Fibroblast of lung (primary cell): ENCODE measurements around the gene FOSL2. TPM values are rescaled to one million over a fixed set of nuclear protein-coding genes. Genes with fewer than 3 reads are reported as not detected.

ENCODE experiments used
- DNase-seq, 2 donors: peaks; one replicate each; pipeline versions ENCODE4 v3.0.0 to v3.0.0-alpha.2; 2010; ENCODE audit warnings: low read depth in 2 of 2
- H2AFZ ChIP-seq: 2 replicates; pipeline ENCODE4 v1.5.1; 2012; ENCODE audit warnings: low read length, control low read depth, inconsistent platforms
- H3K27ac ChIP-seq: 2 replicates; pipeline ENCODE4 v1.5.1; 2011; ENCODE audit warnings: low read length, control low read depth; ENCODE audit not compliant: insufficient read depth
- H3K27me3 ChIP-seq: 2 replicates; pipeline ENCODE4 v1.5.1; 2011; ENCODE audit warnings: mild to moderate bottlenecking, low read length; ENCODE audit not compliant: control insufficient read depth, insufficient read depth
- H3K36me3 ChIP-seq: 2 replicates; pipeline ENCODE4 v1.5.1; 2011; ENCODE audit warnings: low read length; ENCODE audit not compliant: control insufficient read depth, insufficient read depth
- H3K4me1 ChIP-seq: 2 replicates; pipeline ENCODE4 v1.5.1; 2011; ENCODE audit warnings: low read length; ENCODE audit not compliant: control insufficient read depth, insufficient read depth; ENCODE audit errors: extremely low read depth
- H3K4me2 ChIP-seq: 2 replicates; pipeline ENCODE4 v1.5.1; 2011; ENCODE audit warnings: low read length, control low read depth; ENCODE audit not compliant: insufficient read depth; ENCODE audit errors: extremely low read depth
- H3K4me3 ChIP-seq, 4 experiments: fragments of 200-600 bp in 1 of 4; sonication (generic) in 1 of 4; replicated peaks in 1 of 4; 2 replicates each; pipeline ENCODE4 v1.5.1; 2011 to 2016; ENCODE audit warnings: low read length in 4 of 4, low read depth in 3 of 4, mild to moderate bottlenecking in 3 of 4, control low read depth in 2 of 4, inconsistent platforms in 1 of 4, mixed read lengths in 1 of 4; ENCODE audit not compliant: insufficient read depth in 1 of 4; ENCODE audit errors: control extremely low read depth in 1 of 4
- H3K79me2 ChIP-seq: 2 replicates; pipeline ENCODE4 v1.5.1; 2012; ENCODE audit warnings: mild to moderate bottlenecking, low read length, inconsistent platforms; ENCODE audit not compliant: control insufficient read depth, insufficient read depth
- H3K9ac ChIP-seq: 2 replicates; pipeline ENCODE4 v1.5.1; 2011; ENCODE audit warnings: mild to moderate bottlenecking, low read length, control low read depth; ENCODE audit not compliant: insufficient read depth
- H3K9me3 ChIP-seq: 2 replicates; pipeline ENCODE4 v1.5.1; 2012; ENCODE audit warnings: low read depth, low read length; ENCODE audit not compliant: control insufficient read depth, insufficient read depth
- H4K20me1 ChIP-seq: 2 replicates; pipeline ENCODE4 v1.5.1; 2011; ENCODE audit warnings: low read length; ENCODE audit not compliant: control insufficient read depth, insufficient read depth; ENCODE audit errors: extremely low read depth
- EZH2 ChIP-seq: IDR thresholded peaks from 2 replicates; pipeline ENCODE4 v1.5.1; 2012; ENCODE audit warnings: low read length, control low read depth, mild to moderate bottlenecking; ENCODE audit errors: missing control alignments
- polyA plus RNA-seq, 2 donors: library from polyadenylated mRNA; depleted of rRNA in 1 of 2; stranded (reverse) in 1 of 2; unstranded in 1 of 2; fragments of >200 nt; gene quantifications; 2 replicates each; pipeline ENCODE4 v1.2.1, GENCODE V29; 2011 to 2012; ENCODE audit warnings: missing spikeins in 1 of 2
- total RNA-seq: library from RNA; depleted of rRNA; stranded (reverse); fragments of >200 nt; gene quantifications from 2 replicates; pipeline ENCODE4 v1.2.1, GENCODE V29; 2014
- TF ChIP-seq, protein P1 (sequence below), 2 donors: IDR thresholded peaks in 1 of 2; conservative IDR thresholded peaks in 1 of 2; 1 replicate in 1 of 2; 2 replicates in 1 of 2; pipeline ENCODE4 v1.5.1; 2011 to 2012; ENCODE audit warnings: low read length in 2 of 2, control low read depth in 1 of 2, inconsistent platforms in 1 of 2, low read depth in 1 of 2, mild to moderate bottlenecking in 1 of 2

Gene FOSL2
- total and polyA plus RNA-seq, 2 donors (not counting 1 experiment from before 2014, with no cell fraction given): 58.9 to 83.6 TPM

DNA sequence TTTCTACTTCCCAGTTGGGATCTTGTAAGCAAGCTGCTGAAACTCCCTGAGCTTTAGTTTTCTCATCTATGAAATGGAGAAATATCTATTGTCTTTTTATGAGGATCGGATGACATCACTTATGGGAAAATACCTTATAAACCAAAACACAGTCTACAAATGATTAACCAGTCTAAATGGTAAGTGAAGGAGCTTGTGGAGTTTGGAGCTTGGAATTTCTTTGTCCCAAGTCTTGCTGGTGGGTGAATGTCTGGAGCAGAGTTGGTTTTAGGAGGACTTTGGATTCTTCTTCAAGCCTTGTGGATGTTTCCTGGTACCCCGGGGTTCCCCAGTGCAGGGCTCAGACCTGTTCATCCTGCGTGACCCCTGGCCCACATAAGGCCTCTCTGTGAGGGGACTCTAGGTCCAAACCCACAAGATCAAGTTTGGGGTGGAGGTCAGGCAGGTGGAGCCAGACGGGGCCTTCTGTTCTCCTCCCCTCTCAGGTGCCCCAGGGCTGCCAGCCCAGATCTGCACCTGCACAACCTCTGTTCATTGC is 43.2 kb downstream of the FOSL2 start:
- Histone ChIP-seq H3K36me3 (no peaks in the 10 kb centered on the region), H3K9me3 (no peaks in the 10 kb centered on the region), H3K79me2 (no peaks in the 10 kb centered on the region), H3K9ac (no peak overlapping the region), H3K27ac (no peak overlapping the region), H2AFZ (no peak overlapping the region), H3K27me3 (no peaks in the 10 kb centered on the region), H3K4me2 (no peak overlapping the region), H4K20me1 (no peaks in the 10 kb centered on the region), H3K4me3 (no peak overlapping the region), H3K4me1 (no peaks in the 10 kb centered on the region)
- DNase-seq: no peak
- no peak for TF ChIP-seq EZH2
- TF ChIP-seq, protein P1, sequence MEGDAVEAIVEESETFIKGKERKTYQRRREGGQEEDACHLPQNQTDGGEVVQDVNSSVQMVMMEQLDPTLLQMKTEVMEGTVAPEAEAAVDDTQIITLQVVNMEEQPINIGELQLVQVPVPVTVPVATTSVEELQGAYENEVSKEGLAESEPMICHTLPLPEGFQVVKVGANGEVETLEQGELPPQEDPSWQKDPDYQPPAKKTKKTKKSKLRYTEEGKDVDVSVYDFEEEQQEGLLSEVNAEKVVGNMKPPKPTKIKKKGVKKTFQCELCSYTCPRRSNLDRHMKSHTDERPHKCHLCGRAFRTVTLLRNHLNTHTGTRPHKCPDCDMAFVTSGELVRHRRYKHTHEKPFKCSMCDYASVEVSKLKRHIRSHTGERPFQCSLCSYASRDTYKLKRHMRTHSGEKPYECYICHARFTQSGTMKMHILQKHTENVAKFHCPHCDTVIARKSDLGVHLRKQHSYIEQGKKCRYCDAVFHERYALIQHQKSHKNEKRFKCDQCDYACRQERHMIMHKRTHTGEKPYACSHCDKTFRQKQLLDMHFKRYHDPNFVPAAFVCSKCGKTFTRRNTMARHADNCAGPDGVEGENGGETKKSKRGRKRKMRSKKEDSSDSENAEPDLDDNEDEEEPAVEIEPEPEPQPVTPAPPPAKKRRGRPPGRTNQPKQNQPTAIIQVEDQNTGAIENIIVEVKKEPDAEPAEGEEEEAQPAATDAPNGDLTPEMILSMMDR (conservative IDR thresholded peaks at IDR 0.05 in 1 of 2, IDR thresholded peaks at IDR 0.05 in 1 of 2; ENCODE audit: low read depth in 1 of 2, low read length in 2 of 2): no peak

DNA sequence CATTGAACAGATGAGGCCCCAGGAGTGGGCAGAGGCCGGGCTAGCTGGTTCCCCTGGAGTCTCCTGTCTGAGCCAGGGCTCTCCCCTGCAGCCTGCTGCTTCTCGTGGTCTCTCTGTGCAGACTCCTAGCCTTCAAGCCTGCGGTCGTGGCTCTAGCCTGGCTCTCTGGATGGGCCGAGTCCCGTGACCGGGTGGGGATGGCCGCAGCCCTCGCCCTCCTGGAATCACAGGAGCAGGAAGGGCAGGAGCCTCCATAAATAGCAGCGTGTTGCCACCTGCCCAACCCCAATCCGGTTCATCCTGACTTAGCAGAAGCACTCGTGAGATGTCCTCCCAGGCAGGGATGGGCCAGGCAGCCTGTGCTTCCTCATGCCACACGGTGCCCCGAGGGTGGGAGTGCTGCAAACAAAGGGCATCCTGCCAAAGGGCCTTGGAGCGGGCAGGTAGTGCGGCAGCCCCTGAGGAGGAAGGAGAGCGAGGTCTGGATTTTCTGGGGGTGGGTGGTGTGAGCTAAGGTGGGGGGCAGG is 43.9 kb downstream of the FOSL2 start:
- no peaks in the 10 kb centered on the region for H3K27me3 ChIP-seq
- no peaks in the 10 kb centered on the region for H3K4me1 ChIP-seq
- no peaks in the 10 kb centered on the region for H3K9me3 ChIP-seq
- no peaks in the 10 kb centered on the region for H3K79me2 ChIP-seq
- no peak for DNase-seq
- no peak overlapping the region for H2AFZ ChIP-seq
- no peak for TF ChIP-seq EZH2
- TF ChIP-seq, protein P1 (conservative IDR thresholded peaks at IDR 0.05 in 1 of 2, IDR thresholded peaks at IDR 0.05 in 1 of 2; ENCODE audit: low read depth in 1 of 2, low read length in 2 of 2): no peak
- no peak overlapping the region for H3K9ac ChIP-seq
- H3K4me3 ChIP-seq: no peak overlapping the region
- H3K27ac ChIP-seq: no peak overlapping the region
- no peaks in the 10 kb centered on the region for H4K20me1 ChIP-seq
- H3K4me2 ChIP-seq: no peak overlapping the region
- no peaks in the 10 kb centered on the region for H3K36me3 ChIP-seq

DNA sequence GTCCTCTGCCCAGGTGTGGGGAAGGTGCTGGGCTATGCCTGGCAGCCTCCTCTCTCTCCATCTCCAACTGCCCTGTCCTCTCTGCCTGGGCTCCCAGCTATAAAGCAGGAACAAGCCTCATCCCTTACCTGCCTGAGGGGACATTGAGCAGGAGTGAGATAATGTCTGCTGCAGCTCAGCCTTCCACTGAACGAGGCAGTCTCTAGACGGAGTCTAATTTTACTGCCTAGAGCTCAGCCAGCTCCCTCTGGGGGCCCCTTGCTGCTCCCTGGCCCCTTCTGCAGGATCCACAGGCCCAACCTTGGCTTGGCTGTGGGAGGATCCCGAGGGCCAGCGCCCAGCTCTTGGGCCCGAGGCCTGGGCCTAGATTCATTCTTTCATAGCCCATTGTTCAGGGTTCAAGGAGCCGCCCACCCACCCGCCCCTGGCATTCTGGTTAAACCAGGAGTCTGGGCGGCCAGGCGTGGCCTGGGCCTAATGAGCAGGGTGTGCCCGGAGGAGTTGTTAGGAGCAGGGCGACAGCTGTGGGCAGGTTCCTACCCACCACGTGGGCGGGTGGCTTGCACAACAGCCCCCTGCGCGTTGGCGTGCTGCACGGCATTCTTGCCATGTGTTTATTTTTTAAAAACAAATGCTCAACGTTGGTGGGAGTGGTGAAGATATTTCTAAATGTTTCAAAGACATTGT is 44.6 kb downstream of the FOSL2 start:
- DNase-seq: no peak
- H3K4me3 ChIP-seq: no peak overlapping the region
- H3K4me2 ChIP-seq: no peak overlapping the region
- TF ChIP-seq, protein P1 (conservative IDR thresholded peaks at IDR 0.05 in 1 of 2, IDR thresholded peaks at IDR 0.05 in 1 of 2; ENCODE audit: low read depth in 1 of 2, low read length in 2 of 2): no peak
- TF ChIP-seq EZH2: no peak
- H3K79me2 ChIP-seq: no peaks in the 10 kb centered on the region
- H3K27ac ChIP-seq: no peak overlapping the region
- H2AFZ ChIP-seq: no peak overlapping the region
- H3K4me1 ChIP-seq: no peaks in the 10 kb centered on the region
- H4K20me1 ChIP-seq: no peaks in the 10 kb centered on the region
- no peaks in the 10 kb centered on the region for H3K9me3 ChIP-seq
- H3K27me3 ChIP-seq: no peaks in the 10 kb centered on the region
- H3K9ac ChIP-seq: no peak overlapping the region
- no peaks in the 10 kb centered on the region for H3K36me3 ChIP-seq
